AG09309 (cell line): ENCODE data around the gene OSBPL6.

Experiments
- DNase-seq: peaks from one replicate; pipeline ENCODE4 v3.0.0-alpha.2; 2010; ENCODE audit warnings: low read depth
- H3K4me3 ChIP-seq: 2 replicates; pipeline ENCODE4 v1.5.1; 2011; ENCODE audit warnings: mild to moderate bottlenecking, low read depth, low read length, moderate library complexity; ENCODE audit not compliant: control insufficient read depth
- TF ChIP-seq, protein P1 (sequence below): IDR thresholded peaks from 2 replicates; pipeline ENCODE4 v1.5.1; 2011; ENCODE audit warnings: mild to moderate bottlenecking, low read depth, low read length, inconsistent platforms; ENCODE audit not compliant: insufficient read depth, control insufficient read depth; ENCODE audit errors: missing control alignments

The OSBPL6 gene

DNA sequence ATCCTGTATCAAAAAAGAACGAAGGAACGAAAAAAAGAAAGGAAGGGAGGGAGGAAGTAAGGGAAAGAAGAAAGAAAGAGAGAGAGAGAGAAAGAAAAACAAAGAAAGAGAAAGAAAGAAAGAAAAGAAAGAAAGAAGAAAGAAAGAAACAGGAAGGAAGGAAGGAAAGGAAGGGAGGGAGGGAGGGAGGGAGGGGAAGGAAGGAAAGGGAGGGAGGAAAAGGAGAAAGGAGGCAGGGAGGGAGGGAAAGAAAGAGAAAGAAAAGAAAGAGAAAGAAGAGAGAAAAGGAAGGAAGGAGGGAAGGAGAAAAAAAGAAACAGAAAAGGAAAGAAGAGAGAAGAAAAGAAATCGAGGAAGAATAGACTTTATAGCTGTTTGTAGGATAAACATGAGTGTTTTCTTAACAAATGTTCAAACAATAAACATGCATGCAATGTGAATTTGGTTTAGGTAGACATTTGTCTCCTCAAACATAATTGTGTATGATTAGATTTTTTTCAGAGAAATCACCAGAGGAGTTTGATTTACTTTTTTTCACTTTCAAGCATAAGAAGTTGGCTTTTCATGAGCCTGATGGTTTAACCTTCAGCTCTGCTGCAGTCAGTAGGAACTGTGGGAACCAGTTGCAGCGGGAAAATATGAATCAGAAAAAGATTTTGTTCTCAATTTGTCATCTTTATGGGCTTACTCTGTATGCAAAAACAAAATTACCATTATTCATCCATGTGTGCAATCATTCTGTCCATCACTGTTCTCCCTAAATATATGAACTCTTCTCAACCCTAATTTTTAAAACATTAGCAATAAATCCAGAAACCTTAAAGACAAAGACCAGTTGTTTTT is 185.1 kb downstream of the OSBPL6 start:
- H3K4me3 ChIP-seq = no peak overlapping the region
- TF ChIP-seq, protein P1, sequence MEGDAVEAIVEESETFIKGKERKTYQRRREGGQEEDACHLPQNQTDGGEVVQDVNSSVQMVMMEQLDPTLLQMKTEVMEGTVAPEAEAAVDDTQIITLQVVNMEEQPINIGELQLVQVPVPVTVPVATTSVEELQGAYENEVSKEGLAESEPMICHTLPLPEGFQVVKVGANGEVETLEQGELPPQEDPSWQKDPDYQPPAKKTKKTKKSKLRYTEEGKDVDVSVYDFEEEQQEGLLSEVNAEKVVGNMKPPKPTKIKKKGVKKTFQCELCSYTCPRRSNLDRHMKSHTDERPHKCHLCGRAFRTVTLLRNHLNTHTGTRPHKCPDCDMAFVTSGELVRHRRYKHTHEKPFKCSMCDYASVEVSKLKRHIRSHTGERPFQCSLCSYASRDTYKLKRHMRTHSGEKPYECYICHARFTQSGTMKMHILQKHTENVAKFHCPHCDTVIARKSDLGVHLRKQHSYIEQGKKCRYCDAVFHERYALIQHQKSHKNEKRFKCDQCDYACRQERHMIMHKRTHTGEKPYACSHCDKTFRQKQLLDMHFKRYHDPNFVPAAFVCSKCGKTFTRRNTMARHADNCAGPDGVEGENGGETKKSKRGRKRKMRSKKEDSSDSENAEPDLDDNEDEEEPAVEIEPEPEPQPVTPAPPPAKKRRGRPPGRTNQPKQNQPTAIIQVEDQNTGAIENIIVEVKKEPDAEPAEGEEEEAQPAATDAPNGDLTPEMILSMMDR = no peak
- no peak for DNase-seq

DNA sequence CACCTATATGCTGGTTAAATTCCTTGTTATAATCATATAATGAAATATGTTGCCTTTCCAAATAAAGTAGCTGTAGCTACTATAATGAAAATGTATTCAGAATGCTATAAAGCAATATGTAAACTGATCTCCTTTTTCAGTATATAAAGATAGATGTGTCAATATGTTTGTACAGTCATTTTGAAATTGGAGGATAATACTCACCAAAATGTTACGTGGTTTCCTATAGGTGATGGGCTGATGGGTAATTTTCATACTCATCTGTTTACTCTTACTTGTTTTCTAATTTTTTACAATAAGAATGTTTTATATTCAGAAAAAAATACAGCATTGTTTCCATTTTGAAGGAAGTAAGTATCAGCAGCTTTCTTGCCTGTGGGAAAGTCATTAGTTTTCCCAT is 186.5 kb downstream of the OSBPL6 start:
- H3K4me3 ChIP-seq = no peak overlapping the region
- TF ChIP-seq, protein P1 = no peak
- DNase-seq = no peak

DNA sequence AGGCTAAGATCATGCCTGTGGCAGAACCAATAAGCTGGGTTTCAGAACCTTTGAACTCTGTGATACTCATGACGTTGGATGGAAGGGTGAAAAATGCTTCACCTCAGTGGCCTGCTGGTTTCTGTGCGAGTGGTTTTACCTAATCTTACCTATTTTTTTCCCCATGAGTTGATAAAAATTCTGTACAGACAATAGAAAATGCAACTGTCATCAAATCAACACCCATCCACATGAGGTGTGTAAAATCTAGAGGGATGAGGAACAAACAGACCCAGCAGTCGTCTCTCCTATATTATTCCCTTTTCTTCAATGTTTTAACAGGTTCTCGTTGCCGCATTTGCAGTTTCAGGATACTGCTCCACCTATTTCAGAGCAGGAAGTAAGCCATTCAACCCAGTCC is 189.4 kb downstream of the OSBPL6 start:
- TF ChIP-seq, protein P1 = no peak
- no peak overlapping the region for H3K4me3 ChIP-seq
- DNase-seq = no peak

DNA sequence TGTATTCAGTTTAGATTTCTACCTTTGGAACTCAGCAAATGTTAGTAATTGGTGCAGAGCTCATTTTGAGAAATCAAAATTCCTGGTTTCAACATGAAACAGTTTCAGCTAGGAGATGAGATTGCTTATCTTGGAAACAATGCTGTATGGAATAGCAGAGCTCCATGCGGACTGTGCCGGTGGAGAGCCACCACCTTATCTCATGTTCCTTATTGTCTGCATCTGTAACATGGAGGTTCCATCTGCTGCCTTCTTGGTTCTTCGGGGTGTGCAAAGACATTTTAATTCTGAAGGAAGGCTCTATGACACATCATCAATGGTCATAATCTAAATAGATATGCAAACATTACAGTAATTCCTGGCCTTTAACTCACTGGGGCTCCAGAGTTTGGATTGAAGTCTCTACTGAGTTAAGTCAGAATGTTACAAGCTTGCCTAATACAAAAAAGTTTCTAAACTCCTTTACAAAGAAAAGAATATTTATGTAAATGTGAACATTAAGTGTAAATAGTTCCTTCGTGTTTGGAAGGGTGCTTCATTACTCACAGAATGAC is 191.4 kb downstream of the OSBPL6 start:
- TF ChIP-seq, protein P1 = no peak
- DNase-seq = no peak
- H3K4me3 ChIP-seq = no peak overlapping the region

DNA sequence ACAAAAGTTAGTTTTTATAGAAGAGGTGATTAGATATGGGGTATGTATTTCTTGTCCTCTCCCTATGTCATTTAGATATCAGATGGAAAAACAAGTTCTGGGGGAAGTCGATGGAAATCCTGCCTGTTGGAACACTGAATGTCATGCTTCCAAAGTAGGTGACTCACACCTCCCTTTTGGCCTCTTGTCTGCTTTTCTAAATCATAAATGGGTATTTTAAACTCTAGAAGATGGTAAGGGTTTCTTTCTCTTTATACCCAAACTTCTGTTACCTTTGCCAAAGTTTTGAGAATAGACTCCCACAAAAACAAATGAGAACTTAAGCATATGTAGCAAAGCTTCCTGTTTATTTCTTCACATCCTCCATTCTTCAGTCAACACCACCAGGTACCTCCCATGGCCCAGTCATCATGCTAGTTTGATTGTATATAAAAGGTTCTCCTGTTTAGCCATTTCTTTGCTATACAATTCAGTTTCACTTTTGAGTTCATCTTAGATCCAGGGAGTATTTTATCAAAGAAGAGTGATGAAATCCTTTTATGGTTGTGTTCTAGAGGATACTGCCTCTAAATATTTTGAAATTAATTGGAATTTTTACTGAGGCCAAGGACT is 192.8 kb downstream of the OSBPL6 start:
- no peak overlapping the region for H3K4me3 ChIP-seq
- TF ChIP-seq, protein P1 = no peak
- DNase-seq = no peak

DNA sequence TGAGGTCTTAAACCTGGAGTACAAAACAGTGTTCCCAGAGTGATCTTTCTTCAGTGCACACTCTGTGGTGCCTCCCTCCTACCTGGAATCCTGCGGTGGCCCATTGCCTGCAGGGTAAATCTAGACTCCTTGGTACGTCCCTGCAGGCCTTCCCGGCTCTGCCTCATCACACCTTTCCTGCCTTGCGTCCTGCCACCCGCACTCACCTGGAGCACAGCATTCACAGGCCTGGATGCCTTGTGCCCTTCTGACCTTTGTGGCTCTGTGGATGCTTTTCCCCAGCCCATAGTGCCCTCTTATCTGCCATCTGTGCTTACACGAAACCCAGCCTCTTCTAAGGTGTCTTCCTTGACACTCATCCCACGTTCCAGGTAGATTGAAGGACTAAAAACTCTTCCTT is 194.0 kb downstream of the OSBPL6 start:
- TF ChIP-seq, protein P1 = no peak
- H3K4me3 ChIP-seq = no peak overlapping the region
- no peak for DNase-seq
